Fibroblast of the conjunctiva (primary cell): ENCODE results near the gene CSAG2.
"Not testable (repeated sequence)": the region's sequence is repeated elsewhere in the genome, so short reads cannot be mapped to it uniquely, and the experiment has no call there.

Experiments
- DNase-seq: peaks from one replicate; pipeline ENCODE4 v3.0.0-alpha.2; 2010; ENCODE audit warnings: low read depth

Gene CSAG2, protein sequence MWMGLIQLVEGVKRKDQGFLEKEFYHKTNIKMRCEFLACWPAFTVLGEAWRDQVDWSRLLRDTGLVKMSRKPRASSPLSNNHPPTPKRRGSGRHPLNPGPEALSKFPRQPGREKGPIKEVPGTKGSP

DNA sequence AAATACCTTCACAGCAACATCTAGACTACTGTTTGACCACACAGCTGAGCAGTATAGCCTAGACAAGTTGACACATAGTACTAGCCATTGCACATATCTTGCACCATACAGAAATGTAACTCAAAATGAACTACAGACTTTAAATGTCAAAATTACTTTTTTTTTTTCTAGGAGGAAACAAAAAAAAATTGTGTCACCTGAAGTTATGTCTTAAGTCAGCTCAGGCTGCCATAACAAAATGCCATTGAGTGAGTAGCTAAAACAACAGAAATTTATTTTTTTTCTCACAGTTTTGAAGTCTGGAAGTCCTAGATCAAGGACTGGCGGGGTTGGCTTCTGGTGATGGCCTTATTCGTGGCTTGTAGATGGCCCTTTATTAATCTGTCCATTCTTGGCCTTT, at the start of gene CSAG2:
Gene CSAG2 (minus strand): TSS at position 101 of the 400 bp plus-strand sequence. CDS start 161 bp downstream, outside the sequence.
- not testable (repeated sequence) for DNase-seq

DNA sequence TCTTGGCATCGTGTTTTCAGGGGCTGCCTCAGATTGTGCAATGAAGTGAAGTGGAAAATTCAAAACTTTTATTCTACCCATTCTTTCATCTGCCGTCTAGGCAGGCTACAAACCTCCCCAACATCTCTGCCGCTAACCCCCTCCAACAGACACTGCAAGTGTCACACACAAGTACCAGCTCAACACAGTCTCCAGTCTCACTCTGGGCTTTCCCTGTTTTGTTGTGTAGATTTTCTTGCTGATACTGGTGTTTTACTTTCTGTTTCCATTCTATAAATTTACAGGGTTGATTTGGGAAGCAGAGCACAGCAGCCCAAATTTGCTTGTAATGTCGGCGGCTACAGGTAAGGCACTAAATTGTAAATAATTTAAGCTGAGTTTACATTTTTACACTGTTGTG, 45.8 kb upstream of the CSAG2 start:
- not testable (repeated sequence) for DNase-seq

DNA sequence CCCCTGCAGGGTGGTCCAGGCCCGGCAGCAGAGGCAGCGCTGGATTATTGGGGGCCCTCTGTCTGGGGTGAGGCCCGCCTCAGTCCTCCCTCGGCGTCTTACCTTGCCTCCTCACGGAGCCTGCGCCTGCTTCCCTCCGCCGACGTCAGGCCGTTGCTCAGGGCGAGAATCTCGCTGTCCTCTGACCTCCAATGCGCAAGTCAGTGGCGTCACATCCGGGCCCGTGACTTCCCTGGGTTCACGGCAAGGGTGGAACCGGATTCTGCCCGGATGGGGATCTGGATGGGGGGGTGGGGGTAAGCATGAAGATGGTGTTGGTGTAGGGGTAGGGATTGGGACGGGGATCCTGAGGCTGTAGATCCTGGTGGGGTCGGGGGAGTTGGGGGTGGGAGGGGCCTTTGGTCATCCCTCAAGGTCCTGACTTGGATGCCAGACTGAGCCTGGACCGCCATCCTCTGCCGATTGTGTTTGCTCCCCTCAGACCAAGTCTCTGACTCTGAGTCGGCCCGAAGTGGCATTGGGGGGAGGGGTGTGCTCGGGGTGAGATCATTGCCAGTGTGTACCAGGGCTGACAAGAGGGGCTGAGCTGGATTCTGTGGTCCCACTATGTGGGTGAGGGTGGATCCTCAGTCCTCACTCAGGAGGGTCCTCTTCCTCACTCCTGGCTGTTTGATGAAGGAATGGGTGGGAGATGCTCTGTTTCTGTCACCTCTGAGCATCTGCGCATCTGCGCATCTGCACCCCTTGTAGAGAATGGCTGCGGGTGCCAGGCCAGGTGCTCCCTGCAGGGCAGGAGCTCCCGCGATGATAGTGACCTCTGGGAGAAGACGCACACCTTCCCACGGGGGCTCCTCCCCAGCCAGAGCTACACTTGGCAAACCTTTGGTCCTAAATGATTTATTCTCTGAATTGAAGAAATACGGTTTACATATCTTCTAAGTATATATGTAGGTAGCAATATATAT, 44.9 kb upstream of the CSAG2 start, which contains the start of gene MAGEA2:
Gene MAGEA2 (minus strand): TSS at position 157 of the 965 bp plus-strand sequence. CDS start 2,479 bp downstream, outside the sequence.
- DNase-seq = not testable (repeated sequence)

DNA sequence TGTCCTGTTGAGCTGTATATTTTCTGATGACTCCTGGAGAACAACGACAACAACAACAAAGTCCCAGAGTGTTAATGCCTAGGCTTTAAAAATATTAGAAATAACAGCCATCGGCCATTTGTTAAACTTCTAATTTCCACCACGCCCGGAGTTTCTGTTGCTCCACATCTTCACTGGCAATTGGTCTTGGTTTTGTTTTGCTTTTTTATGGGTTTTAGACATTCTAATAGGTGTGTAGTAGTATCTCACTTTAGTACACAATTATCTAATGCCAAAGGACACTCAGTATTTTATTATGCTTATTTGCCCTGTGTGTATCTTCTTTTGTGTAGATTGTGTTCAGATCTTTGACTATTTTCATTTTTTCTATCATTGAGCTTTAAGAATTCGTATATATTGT, 29.5 kb upstream of the CSAG2 start:
- DNase-seq = no peak

DNA sequence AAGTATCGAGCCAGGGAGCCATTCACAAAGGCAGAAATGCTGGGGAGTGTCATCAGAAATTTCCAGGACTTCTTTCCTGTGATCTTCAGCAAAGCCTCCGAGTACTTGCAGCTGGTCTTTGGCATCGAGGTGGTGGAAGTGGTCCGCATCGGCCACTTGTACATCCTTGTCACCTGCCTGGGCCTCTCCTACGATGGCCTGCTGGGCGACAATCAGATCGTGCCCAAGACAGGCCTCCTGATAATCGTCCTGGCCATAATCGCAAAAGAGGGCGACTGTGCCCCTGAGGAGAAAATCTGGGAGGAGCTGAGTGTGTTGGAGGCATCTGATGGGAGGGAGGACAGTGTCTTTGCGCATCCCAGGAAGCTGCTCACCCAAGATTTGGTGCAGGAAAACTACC, 27.5 kb upstream of the CSAG2 start:
- not testable (repeated sequence) for DNase-seq

DNA sequence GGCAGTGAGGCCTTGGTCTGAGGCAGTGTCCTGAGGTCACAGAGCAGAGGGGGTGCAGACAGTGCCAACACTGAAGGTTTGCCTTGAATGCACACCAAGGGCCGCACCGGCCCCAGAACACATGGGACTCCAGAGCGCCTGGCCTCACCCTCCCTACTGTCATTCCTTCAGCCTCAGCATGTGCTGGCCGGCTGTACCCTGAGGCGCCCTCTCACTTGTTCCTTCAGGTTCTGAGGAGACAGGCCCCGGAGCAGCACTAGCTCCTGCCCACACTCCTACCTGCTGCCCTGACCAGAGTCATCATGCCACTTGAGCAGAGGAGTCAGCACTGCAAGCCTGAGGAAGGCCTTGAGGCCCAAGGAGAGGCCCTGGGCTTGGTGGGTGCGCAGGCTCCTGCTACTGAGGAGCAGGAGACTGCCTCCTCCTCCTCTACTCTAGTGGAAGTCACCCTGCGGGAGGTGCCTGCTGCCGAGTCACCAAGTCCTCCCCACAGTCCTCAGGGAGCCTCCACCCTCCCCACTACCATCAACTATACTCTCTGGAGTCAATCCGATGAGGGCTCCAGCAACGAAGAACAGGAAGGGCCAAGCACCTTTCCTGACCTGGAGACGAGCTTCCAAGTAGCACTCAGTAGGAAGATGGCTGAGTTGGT, 26.9 kb upstream of the CSAG2 start:
- DNase-seq = no peak

DNA sequence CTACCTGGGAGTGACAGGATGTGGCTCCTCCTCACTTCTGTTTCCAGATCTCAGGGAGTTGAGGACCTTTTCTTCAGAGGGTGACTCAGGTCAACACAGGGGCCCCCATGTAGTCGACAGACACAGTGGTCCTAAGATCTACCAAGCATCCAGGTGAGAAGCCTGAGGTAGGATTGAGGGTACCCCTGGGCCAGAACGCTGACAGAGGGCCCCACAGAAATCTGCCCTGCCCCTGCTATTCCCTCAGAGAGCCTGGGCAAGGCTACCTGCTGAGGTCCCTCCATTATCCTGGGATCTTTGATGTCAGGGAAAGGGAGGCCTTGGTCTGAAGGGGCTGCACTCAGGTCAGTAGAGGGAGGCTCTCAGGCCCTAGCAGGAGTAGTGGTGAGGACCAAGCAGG, 26.0 kb upstream of the CSAG2 start:
- DNase-seq = no peak

DNA sequence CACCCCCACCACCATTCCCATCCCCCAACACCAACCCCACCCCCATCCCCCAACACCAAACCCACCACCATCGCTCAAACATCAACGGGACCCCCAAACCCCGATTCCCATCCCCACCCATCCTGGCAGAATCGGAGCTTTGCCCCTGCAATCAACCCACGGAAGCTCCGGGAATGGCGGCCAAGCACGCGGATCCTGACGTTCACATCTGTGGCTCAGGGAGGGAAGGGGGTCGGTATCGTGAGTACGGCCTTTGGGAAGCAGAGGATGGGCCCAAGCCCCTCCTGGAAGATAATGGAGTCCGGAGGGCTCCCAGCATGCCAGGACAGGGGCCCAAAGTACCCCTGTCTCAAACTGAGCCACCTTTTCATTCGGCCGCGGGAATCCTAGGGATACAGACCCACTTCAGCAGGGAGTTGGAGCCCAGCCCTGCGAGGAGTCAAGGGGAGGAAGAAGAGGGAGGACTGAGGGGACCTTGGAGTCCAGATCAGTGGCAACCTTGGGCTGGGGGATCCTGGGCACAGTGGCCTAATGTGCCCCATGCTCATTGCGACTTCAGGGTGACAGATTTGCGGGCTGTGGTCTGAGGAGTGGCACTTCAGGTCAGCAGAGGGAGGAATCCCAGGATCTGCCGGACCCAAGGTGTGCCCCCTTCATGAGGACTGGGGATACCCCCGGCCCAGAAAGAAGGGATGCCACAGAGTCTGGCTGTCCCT, 25.2 kb upstream of the CSAG2 start:
- DNase-seq = not testable (repeated sequence)

DNA sequence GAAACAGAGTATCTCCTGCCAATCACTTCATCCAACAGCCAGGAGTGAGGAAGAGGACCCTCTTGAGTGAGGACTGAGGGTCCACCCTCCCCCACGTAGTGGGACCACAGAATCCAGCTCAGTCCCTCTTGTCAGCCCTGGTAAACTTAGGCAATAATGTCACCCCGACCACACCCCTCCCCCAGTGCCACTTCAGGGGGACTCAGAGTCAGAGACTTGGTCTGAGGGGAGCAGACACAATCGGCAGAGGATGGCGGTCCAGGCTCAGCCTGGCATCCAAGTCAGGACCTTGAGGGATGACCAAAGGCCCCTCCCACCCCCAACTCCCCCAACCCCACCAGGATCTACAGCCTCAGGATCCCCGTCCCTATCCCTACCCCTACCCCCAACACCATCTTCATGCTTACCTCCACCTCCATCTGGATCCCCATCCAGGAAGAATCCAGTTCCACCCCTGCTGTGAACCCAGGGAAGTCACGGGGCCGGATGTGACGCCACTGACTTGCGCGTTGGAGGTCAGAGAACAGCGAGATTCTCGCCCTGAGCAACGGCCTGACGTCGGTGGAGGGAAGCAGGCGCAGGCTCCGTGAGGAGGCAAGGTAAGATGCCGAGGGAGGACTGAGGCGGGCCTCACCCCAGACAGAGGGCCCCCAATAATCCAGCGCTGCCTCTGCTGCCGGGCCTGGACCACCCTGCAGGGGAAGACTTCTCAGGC, 24.3 kb upstream of the CSAG2 start, which contains the start of the genes CSAG1 and MAGEA12:
Gene CSAG1 (minus strand): TSS at position 461 of the 715 bp plus-strand sequence. CDS start 1,261 bp downstream, outside the sequence.
Gene MAGEA12 (plus strand): TSS at position 497 of the 715 bp plus-strand sequence. CDS start 2,405 bp downstream, outside the sequence.
- DNase-seq = no peak

DNA sequence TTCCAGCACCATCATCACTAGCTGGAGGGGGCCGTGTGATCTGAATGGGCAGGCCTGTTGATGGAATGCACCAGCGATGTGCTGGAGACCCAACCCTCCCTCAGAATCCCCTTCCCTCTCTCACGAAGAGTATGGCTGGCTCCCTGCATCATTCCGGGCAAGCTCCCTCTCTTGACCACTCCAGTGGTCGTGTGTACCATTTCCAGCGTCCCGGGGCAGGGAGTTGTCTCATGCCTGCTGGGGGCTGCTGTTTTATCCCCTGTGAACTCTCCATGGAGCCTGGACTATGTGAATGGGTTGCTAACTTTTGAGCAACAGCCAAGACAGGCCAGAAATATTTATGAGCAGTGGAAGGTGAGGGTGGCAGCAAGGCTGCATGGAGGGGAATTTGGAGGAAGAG, 16.3 kb upstream of the CSAG2 start:
- DNase-seq = no peak

DNA sequence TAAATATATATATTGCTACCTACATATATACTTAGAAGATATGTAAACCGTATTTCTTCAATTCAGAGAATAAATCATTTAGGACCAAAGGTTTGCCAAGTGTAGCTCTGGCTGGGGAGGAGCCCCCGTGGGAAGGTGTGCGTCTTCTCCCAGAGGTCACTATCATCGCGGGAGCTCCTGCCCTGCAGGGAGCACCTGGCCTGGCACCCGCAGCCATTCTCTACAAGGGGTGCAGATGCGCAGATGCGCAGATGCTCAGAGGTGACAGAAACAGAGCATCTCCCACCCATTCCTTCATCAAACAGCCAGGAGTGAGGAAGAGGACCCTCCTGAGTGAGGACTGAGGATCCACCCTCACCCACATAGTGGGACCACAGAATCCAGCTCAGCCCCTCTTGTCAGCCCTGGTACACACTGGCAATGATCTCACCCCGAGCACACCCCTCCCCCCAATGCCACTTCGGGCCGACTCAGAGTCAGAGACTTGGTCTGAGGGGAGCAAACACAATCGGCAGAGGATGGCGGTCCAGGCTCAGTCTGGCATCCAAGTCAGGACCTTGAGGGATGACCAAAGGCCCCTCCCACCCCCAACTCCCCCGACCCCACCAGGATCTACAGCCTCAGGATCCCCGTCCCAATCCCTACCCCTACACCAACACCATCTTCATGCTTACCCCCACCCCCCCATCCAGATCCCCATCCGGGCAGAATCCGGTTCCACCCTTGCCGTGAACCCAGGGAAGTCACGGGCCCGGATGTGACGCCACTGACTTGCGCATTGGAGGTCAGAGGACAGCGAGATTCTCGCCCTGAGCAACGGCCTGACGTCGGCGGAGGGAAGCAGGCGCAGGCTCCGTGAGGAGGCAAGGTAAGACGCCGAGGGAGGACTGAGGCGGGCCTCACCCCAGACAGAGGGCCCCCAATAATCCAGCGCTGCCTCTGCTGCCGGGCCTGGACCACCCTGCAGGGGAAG, 5.0 kb upstream of the CSAG2 start, which contains the start of gene MAGEA2B:
Gene MAGEA2B (plus strand): TSS at position 814 of the 973 bp plus-strand sequence. CDS start 2,479 bp downstream, outside the sequence.
- not testable (repeated sequence) for DNase-seq

DNA sequence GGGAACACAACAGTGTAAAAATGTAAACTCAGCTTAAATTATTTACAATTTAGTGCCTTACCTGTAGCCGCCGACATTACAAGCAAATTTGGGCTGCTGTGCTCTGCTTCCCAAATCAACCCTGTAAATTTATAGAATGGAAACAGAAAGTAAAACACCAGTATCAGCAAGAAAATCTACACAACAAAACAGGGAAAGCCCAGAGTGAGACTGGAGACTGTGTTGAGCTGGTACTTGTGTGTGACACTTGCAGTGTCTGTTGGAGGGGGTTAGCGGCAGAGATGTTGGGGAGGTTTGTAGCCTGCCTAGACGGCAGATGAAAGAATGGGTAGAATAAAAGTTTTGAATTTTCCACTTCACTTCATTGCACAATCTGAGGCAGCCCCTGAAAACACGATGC, 4.1 kb upstream of the CSAG2 start:
- DNase-seq = not testable (repeated sequence)

DNA sequence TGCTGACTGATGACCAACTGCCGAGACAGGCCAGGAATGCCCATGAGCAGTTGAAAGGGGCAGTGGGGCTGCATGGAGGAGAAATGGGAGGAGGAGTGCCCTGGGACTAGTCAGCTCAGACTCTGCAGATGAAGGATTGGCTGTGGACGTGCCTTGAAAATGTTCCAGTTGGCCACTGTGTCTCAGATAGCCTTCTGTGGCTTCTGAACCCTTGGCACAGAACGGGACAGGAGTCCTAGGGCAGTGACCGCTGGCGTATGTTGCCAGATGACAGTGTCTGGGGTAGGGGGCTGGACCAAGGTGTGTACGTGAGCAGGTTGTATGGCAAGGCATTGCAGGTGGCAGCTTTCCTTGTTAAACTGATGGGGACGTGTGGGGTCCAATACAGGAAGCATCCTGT, 2.6 kb downstream of the CSAG2 start:
- not testable (repeated sequence) for DNase-seq

DNA sequence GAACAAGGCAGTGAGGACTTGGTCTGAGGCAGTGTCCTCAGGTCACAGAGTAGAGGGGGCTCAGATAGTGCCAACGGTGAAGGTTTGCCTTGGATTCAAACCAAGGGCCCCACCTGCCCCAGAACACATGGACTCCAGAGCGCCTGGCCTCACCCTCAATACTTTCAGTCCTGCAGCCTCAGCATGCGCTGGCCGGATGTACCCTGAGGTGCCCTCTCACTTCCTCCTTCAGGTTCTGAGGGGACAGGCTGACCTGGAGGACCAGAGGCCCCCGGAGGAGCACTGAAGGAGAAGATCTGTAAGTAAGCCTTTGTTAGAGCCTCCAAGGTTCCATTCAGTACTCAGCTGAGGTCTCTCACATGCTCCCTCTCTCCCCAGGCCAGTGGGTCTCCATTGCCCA, 8.7 kb downstream of the CSAG2 start:
- not testable (repeated sequence) for DNase-seq

DNA sequence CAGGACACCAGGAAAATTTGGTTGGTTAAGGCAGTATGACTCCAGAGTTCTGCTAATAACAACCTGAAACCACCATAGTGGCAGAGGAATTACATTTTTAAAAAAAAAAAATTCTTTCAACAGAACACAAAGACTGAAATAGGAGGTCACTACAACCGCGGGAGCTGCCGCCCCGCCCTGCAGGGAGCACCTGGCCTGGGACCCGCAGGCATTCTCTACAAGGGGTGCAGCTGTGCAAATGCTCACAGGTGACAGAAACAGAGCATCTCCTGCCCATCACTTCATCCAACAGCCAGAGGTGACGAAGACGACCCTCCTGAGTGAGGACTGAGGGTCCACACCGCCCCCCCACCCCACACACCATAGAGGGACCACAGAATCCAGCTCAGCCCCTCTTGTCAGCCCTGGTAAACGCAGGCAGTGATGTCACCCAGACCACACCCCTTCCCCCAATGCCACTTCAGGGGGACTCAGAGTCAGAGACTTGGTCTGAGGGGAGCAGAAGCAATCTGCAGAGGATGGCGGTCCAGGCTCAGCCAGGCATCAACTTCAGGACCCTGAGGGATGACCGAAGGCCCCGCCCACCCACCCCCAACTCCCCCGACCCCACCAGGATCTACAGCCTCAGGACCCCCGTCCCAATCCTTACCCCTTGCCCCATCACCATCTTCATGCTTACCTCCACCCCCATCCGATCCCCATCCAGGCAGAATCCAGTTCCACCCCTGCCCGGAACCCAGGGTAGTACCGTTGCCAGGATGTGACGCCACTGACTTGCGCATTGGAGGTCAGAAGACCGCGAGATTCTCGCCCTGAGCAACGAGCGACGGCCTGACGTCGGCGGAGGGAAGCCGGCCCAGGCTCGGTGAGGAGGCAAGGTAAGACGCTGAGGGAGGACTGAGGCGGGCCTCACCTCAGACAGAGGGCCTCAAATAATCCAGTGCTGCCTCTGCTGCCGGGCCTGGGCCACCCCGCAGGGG, 10.8 kb downstream of the CSAG2 start, which contains the start of gene MAGEA3:
Gene MAGEA3 (plus strand): TSS at position 843 of the 980 bp plus-strand sequence. CDS start 2,039 bp downstream, outside the sequence.
- DNase-seq = not testable (repeated sequence)

DNA sequence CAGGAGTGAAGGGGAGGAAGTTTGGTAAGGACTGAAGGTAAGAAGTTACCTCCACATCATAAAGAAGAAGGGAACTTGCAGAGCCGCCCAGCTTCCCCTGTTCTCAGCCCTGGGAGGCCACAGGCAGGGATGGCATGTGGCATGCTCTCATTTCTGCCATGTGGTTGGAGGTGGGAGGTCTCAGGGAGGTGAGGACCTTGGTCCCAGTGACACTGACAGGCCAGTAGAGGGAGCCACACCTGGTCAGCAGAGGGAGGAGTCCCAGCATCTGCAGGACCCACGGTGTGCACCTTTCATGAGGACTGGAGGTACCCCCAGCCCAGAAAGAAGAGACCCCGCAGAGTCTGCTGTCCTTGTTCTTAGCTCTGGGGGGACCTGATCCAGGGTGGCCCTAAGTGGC, 28.1 kb downstream of the CSAG2 start:
- DNase-seq = not testable (repeated sequence)

DNA sequence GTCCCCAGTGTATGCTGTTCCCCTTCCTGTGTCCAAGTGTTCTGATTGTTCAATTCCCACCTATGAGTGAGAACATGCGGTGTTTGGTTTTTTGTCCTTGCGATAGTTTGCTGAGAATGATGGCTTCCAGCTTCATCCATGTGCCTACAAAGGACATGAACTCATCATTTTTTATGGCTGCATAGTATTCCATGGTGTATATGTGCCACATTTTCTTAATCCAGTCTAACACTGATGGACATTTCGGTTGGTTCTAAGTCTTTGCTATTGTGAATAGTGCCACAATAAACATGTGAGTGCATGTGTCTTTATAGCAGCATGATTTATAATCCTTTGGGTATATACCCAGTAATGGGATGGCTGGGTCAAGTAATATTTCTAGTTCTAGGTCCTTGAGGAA, 34.4 kb downstream of the CSAG2 start:
- not testable (repeated sequence) for DNase-seq

DNA sequence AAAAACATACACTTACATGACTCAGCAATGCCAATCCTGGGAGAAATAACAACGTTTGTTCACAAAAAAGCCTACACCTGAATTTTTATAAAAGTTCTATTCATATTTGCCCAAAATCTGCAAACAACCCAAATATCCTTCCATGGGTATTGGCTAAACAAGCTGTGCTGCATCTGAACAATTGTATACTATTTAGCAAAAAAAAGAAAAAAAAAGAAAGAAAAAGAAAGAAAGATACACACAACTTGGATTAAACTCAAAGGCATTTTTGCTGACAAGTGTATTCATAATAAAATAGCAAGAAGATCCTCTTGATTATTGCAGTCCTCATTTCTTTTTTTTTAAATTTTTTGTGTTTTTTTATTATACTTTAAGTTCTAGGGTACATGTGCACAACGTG, 34.9 kb downstream of the CSAG2 start:
- DNase-seq = no peak
